Measurements from ENCODE around the gene ZFP64. TPM values are rescaled to one million over a fixed set of nuclear protein-coding genes. Genes with fewer than 3 reads are reported as not detected.
A peak's percentile ranks its signal among the peaks of the same experiment; 100 is the strongest.
"Not testable (repeated sequence)": the region's sequence is repeated elsewhere in the genome, so short reads cannot be mapped to it uniquely, and the experiment has no call there.

The ZFP64 gene
- total RNA-seq, 2 donors from 2014 or later: 9.2 to 13.8 TPM

DNA sequence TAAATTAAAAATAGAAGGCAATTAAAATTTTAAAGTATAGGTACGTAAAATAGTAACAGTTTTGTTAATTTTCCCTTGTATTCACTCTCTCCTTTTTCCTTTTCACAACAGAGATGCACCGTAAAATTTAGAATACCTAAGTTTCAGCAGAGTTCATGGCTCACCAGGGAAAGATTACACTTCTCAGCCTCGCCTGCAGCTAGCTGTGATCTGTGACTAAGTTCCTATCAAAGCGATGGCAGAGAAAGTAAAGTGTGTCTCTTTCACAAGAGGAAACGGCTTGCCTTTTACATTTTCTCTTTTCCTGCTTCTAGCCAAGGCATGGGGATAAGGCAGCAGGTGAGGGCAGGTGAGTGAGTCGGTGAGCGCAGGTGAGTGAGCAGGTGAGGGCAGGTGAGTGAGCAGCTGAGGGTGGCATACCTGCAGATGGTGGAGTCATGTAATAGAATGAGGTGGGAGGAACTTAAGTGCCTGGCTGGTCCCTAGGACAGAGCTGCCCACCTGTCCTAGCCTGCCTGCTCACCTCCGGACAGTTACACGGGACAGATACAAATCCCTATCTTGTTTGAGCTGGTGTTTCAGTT, 30.9 kb downstream of the ZFP64 start:
- H3K4me1 Mint-ChIP-seq (ENCODE audit: low read depth in 2 of 2): peaks cover 0 to 14% of the 10 kb centered on the region in 2 donors
- no peaks in the 10 kb centered on the region for H3K9me3 Mint-ChIP-seq
- H3K36me3 Mint-ChIP-seq: peaks cover 23% of the 10 kb centered on the region
- no peaks in the 10 kb centered on the region for H3K27me3 Mint-ChIP-seq
- H3K27ac Mint-ChIP-seq: peak overlapping the region in 1 of 2 donors; percentile 51
- ATAC-seq (no peak), DNase-seq (ENCODE audit: low spot score) (no peak)
- no peak overlapping the region for H3K4me3 Mint-ChIP-seq

DNA sequence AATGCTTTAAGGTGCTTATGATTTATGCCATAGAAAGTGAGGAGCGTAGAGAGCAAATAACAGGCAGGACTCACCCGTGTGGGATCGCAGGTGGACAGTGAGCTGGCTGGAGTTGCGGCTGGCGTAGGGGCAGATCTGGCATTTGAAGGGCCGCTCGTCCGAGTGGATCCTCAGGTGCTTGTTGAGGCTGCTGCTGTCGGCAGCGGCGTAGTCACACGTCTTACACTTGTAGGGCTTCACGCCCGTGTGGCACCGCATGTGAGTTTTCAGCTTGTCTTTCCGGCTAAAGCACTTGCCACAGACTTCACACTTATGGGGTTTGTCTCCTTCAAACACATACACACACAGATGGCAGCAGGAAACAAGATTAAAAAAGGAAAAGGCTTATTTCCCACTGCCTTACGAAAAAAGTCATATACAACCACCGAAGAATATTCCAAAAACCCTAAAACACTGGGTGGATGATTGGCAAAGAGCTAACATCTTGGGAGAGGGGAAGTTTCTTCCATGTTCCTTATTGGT, 31.5 kb downstream of the ZFP64 start:
- Mint-ChIP-seq H3K4me3 (no peak overlapping the region), H3K27me3 (no peaks in the 10 kb centered on the region), H3K9me3 (no peaks in the 10 kb centered on the region), H3K27ac (no peak overlapping the region), H3K36me3 (peaks cover 23% of the 10 kb centered on the region), H3K4me1 (ENCODE audit: low read depth in 2 of 2) (peaks cover 0 to 14% of the 10 kb centered on the region in 2 donors)
- DNase-seq (ENCODE audit: low spot score): no peak
- no peak for ATAC-seq

DNA sequence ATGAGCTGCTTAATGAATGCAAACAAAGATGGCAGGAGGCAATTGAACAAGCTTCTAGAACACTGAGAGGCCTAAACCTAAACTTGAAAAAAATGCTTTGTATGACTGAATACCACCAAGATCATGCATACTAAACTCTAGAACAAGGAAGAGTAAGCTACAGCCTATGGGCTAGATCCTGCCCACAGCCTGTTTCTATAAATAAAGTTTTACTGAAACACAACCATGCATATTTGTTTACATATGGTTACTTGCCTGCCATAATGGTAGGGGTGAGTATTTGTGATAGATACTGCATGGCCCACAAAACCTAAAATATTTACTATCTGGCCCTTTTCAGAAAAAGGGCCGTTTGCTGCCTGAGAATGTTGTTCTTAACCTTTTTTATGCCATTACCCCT, 37.0 kb downstream of the ZFP64 start:
- ATAC-seq (no peak), DNase-seq (ENCODE audit: low spot score) (no peak)
- no peaks in the 10 kb centered on the region for H3K27me3 Mint-ChIP-seq
- H3K4me3 Mint-ChIP-seq: no peak overlapping the region
- H3K27ac Mint-ChIP-seq: no peak overlapping the region
- no peaks in the 10 kb centered on the region for H3K9me3 Mint-ChIP-seq
- H3K36me3 Mint-ChIP-seq: peaks cover 14% of the 10 kb centered on the region
- H3K4me1 Mint-ChIP-seq (ENCODE audit: low read depth in 2 of 2): peaks cover 0 to 4% of the 10 kb centered on the region in 2 donors

DNA sequence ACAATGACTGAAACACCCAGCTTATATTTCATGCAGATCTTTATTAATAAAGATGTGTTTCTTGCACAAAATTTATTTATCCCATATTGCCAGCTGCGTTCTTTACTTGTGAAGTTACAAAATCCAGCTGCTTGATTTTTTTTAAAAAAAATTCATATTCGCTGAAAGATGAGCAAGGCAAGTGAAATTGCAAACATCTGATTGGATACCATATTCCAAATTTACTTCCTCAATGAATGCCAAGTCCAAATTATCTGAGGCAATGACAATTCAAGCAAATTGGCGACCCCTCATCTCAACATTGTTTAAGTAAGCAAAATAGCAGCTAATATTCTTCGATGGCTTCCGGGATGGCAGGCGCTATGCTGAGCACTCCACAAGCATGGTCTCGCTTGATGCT, 37.7 kb downstream of the ZFP64 start:
- no peak for ATAC-seq

DNA sequence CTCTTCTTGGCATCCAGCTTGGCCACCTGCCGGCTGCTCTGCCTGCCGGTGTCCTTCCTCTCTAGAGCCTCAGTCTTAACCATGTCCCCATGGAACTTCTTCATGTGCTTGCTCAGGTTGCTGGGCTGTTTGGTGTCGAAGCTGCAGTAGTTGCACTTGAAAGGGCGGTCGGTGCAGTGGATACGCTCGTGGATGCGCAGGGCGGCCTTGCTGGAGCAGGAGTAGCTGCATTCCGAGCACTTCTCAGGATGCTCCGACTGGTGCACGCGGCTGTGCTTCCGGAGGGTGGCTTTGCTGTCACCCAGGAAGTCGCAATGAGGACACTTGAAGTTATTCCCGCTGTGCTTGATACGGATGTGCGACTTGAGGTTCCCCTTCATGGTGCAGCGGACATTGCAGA, 38.7 kb downstream of the ZFP64 start:
- peaks cover 0 to 4% of the 10 kb centered on the region in 2 donors for H3K4me1 Mint-ChIP-seq (ENCODE audit: low read depth in 2 of 2)
- H3K36me3 Mint-ChIP-seq: peaks cover 2% of the 10 kb centered on the region

More for the DNA sequence above, 37.7 kb downstream of the ZFP64 start:
- Mint-ChIP-seq H3K27me3 (no peaks in the 10 kb centered on the region), H3K4me3 (no peak overlapping the region), H3K4me1 (ENCODE audit: low read depth in 2 of 2) (peaks cover 0 to 4% of the 10 kb centered on the region in 2 donors), H3K9me3 (no peaks in the 10 kb centered on the region), H3K27ac (no peak overlapping the region), H3K36me3 (peaks cover 12% of the 10 kb centered on the region)
- no peak for DNase-seq (ENCODE audit: low spot score)

DNA sequence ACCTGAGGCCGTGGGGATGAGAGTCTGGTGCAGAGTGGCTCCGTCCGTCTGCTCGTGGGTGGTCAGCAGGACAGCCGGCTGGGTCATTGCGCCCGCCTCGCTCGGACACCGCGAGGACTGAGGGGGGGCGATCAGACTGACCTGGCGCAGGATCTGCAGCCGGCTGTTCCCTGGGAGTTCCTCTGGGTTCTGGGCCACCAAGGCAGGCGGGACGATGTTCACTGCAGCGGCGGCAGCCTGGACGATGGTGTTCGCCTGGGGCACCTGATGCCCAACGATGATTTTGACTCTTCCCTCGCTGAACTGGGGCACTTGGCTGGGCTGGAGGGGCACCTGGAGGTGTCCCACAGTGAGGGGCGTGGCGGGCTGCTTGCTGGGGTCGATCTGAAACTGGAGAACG, 39.2 kb downstream of the ZFP64 start:
- no peaks in the 10 kb centered on the region for H3K27me3 Mint-ChIP-seq
- no peak overlapping the region for H3K4me3 Mint-ChIP-seq
- peaks cover 0 to 4% of the 10 kb centered on the region in 2 donors for H3K4me1 Mint-ChIP-seq (ENCODE audit: low read depth in 2 of 2)
- no peak overlapping the region for H3K27ac Mint-ChIP-seq
- no peak for DNase-seq (ENCODE audit: low spot score)
- peak in 1 of 2 donors; percentile 41 for ATAC-seq
- H3K36me3 Mint-ChIP-seq: no peaks in the 10 kb centered on the region
- no peaks in the 10 kb centered on the region for H3K9me3 Mint-ChIP-seq

More for the DNA sequence above, 38.7 kb downstream of the ZFP64 start:
- H3K9me3 Mint-ChIP-seq: no peaks in the 10 kb centered on the region
- no peak overlapping the region for H3K27ac Mint-ChIP-seq
- no peak for DNase-seq (ENCODE audit: low spot score)
- H3K4me3 Mint-ChIP-seq: no peak overlapping the region
- ATAC-seq: no peak
- no peaks in the 10 kb centered on the region for H3K27me3 Mint-ChIP-seq

DNA sequence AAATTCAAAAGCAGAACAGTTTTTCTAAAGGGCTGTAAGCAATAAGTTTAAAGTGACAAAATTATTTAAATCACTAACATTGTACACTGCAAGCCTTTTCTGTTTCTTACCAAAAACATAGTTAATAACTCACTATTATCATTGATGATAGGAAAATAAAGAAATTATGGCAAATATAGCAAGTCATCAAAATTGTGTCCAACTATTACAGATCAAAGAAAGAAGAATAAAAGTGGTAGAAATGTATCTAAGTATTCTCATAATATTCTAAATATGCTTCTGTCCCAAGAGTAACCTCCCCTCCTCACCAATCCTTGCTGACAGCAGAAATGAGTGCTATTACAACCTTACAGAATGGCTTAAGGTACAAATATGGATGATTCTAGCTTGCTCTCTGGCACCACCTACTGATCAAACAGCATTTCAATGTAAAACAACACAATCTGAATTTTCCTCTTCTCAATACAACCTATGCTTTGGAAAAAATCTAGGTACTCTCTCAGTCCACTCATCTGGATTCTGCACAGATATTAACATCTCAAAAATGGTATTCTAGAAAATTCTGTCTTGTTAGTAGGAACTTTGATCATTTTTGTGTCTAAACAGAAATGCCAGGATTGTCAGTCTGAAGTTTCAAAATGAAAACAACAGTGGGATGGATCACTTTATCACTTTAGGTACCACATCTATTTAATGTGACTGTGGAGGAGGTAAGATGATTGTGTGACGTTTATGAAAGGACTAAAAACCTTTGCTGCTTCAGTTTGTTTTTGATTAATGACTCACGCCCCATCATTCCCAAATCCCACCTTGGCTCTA, 40.9 kb downstream of the ZFP64 start:
- DNase-seq (ENCODE audit: low spot score): peak; percentile 65
- H3K4me3 Mint-ChIP-seq: no peak overlapping the region
- H3K27me3 Mint-ChIP-seq: no peaks in the 10 kb centered on the region
- no peaks in the 10 kb centered on the region for H3K9me3 Mint-ChIP-seq
- H3K27ac Mint-ChIP-seq: no peak overlapping the region
- no peaks in the 10 kb centered on the region for H3K36me3 Mint-ChIP-seq
- no peak for ATAC-seq
- peaks cover 0 to 4% of the 10 kb centered on the region in 2 donors for H3K4me1 Mint-ChIP-seq (ENCODE audit: low read depth in 2 of 2)

DNA sequence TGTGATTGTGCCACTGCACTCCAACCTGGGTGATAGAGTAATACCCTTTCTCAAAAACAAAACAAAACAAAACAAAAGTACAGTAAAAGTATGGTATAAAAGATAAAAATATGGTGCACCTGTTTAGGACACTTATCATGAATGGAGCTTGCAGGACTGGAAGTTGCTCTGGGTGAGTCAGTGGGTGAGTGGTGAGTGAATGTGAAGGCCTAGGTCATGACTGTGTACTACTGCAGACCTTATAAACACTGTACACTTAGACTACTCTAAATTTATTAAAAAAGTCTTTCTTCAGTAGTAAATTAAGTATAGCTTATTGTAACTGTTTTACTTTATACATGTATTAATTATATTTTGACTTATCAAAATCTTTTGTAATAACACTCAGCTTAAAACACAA, 46.0 kb downstream of the ZFP64 start:
- no peaks in the 10 kb centered on the region for H3K9me3 Mint-ChIP-seq
- H3K27ac Mint-ChIP-seq: no peak overlapping the region
- DNase-seq (ENCODE audit: low spot score): no peak
- no peak overlapping the region for H3K4me3 Mint-ChIP-seq
- H3K4me1 Mint-ChIP-seq (ENCODE audit: low read depth in 2 of 2): peaks cover 0 to 1% of the 10 kb centered on the region in 2 donors
- no peaks in the 10 kb centered on the region for H3K27me3 Mint-ChIP-seq
- no peaks in the 10 kb centered on the region for H3K36me3 Mint-ChIP-seq
- ATAC-seq: no peak

DNA sequence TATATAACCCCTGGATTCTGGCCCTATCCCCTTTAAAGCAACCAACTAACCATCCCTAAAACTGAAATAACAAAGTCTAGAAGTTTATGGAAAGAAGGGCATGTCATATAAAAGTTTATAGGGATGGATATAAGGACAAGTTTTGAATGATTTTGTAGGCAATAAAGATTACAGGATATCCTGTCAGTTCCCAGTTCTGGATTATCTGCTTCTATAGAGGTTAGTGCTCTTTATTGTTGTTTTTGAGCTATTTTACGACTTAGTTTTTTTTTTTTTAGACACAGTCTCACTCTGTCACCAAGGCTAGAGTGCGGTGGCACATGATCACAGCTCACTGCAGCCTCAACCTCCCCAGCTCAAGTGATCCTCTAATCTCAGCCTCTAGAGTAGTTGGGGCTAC, 48.3 kb downstream of the ZFP64 start:
- Mint-ChIP-seq H3K27me3 (no peaks in the 10 kb centered on the region), H3K9me3 (no peaks in the 10 kb centered on the region), H3K4me3 (no peak overlapping the region), H3K27ac (no peak overlapping the region), H3K4me1 (ENCODE audit: low read depth in 2 of 2) (no peaks in the 10 kb centered on the region), H3K36me3 (no peaks in the 10 kb centered on the region)
- DNase-seq (ENCODE audit: low spot score) (no peak), ATAC-seq (no peak)

DNA sequence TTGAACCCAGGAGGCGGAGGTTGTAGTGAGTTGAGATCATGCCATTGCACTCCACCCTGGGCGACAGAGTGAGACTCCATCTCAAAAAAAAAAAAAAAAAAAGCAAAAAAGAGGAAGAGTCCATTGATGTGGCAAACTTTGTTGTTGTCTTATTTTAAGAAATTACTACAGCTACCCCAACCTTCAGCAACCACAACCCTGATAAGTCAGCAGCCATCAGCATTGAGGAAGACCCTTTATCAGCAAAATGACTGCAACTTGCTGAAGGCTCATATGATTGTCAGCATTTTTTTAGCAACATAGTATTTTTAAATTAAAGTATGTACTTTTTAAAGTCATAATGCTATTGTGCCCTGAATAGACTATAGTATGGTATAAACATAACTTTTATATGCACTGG, 48.8 kb downstream of the ZFP64 start:
- ATAC-seq (no peak), DNase-seq (ENCODE audit: low spot score) (no peak)
- no peaks in the 10 kb centered on the region for H3K9me3 Mint-ChIP-seq
- no peaks in the 10 kb centered on the region for H3K27me3 Mint-ChIP-seq
- H3K27ac Mint-ChIP-seq: no peak overlapping the region
- H3K4me3 Mint-ChIP-seq: no peak overlapping the region
- no peaks in the 10 kb centered on the region for H3K4me1 Mint-ChIP-seq (ENCODE audit: low read depth in 2 of 2)
- no peaks in the 10 kb centered on the region for H3K36me3 Mint-ChIP-seq

DNA sequence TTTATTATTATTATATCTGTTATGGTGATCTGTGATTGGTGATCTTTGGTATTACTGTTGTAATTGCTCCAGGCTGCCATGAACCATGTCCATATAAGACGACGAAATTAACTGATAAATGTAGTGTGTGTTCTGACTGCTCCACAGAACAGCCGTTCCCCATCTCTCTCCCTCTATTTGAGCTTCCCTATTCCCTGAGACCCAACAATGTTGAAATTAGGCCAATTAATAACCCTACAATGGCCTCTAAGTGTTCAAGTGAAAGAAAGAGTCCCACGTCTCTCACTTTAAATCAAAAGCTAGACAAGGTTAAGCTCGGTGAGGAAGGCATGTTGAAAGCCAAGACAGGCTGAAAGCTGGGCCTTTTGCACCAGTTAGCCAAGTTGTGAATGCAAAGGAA, 51.6 kb downstream of the ZFP64 start:
- Mint-ChIP-seq H3K4me1 (ENCODE audit: low read depth in 2 of 2) (no peaks in the 10 kb centered on the region), H3K27me3 (no peaks in the 10 kb centered on the region), H3K27ac (no peak overlapping the region), H3K36me3 (no peaks in the 10 kb centered on the region), H3K4me3 (no peak overlapping the region), H3K9me3 (no peaks in the 10 kb centered on the region)
- no peak for DNase-seq (ENCODE audit: low spot score)
- no peak for ATAC-seq

DNA sequence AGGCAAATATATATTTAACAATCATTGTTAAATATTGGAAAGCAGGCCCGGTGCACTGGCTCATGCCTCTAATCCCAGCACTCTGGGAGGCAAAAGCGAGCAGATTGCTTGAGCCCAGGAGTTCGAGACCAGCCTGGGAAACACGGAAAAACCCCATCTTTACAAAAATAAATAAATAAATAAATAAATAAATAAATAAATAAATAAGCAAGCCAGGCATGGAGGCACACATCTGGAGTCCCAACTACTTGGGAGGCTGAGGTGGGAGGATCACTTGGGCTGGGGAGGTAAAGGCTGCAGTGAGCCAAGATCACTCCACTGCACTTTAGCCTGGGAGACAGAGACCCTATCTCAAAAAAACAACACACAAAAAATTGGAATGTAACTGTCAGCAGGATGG, 53.7 kb downstream of the ZFP64 start:
- no peaks in the 10 kb centered on the region for H3K4me1 Mint-ChIP-seq (ENCODE audit: low read depth in 2 of 2)
- no peak overlapping the region for H3K27ac Mint-ChIP-seq
- no peaks in the 10 kb centered on the region for H3K27me3 Mint-ChIP-seq
- no peaks in the 10 kb centered on the region for H3K9me3 Mint-ChIP-seq
- ATAC-seq: no peak
- no peaks in the 10 kb centered on the region for H3K36me3 Mint-ChIP-seq
- DNase-seq (ENCODE audit: low spot score): no peak
- H3K4me3 Mint-ChIP-seq: no peak overlapping the region

DNA sequence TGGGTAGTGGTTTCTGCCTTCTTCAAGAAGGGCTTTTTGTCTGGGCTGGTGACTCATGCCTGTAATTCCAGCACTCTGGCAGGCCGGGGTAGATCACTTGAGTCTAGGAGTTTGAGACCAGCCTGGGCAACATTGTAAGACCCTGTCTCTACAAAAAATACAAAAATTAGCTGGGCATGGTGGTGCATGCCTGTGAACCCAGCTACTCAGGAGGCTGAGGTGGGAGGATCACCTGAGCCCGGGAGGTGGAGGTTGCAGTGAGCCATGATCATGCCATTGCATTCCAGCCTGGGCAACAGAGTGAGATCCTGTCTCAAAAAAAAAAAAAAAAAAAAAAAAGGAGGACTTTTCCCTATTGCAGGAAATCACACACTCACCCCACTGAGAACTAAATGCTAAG, 57.9 kb downstream of the ZFP64 start:
- not testable (repeated sequence) for ATAC-seq; H3K27ac Mint-ChIP-seq; H3K4me1 Mint-ChIP-seq (ENCODE audit: low read depth in 2 of 2); DNase-seq (ENCODE audit: low spot score); H3K4me3 Mint-ChIP-seq; H3K9me3 Mint-ChIP-seq; H3K36me3 Mint-ChIP-seq; H3K27me3 Mint-ChIP-seq

DNA sequence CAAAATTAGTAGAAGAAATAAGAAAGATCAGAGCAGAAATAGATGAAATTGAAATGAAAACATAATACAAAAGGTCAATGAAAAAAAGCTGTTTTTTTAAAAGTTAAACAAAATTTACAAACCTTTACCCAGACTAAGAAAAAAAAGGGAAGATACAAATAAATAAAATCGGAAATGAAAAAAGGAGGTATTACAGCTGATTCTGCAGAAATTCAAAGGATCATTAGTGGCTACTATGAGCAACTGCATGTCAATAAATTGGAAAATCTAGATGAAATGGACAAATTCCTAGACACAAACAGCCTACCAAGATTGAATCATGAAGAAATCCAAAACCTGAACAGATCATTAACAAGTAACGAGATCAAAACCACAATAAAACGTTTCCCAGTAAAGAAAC, 59.2 kb downstream of the ZFP64 start:
- DNase-seq (ENCODE audit: low spot score): no peak
- no peak for ATAC-seq
- Mint-ChIP-seq H3K27me3 (no peaks in the 10 kb centered on the region), H3K4me1 (ENCODE audit: low read depth in 2 of 2) (peaks cover 3 to 10% of the 10 kb centered on the region in 2 donors), H3K36me3 (no peaks in the 10 kb centered on the region), H3K4me3 (no peak overlapping the region), H3K27ac (no peak overlapping the region), H3K9me3 (no peaks in the 10 kb centered on the region)

All from natural killer cell treated with Interleukin-12 subunit alpha and Interleukin-12 subunit beta and Interleukin-15 and Interleukin-18, amount 100 ng/mL, for 72 hours (primary cell).